Osteocyte (in vitro differentiated cells): ENCODE results near the gene BRD3. TPM values are rescaled to one million over a fixed set of nuclear protein-coding genes. Genes with fewer than 3 reads are reported as not detected.

Source experiments
- DNase-seq: peaks from one replicate; pipeline ENCODE4 v3.0.0; 2021; ENCODE audit warnings: mixed read lengths; ENCODE audit not compliant: unreplicated experiment; ENCODE audit errors: extremely low spot score
- H3K27ac Mint-ChIP-seq: one replicate; pipeline ENCODE4 v1.8.0; 2021; ENCODE audit warnings: mild to moderate bottlenecking, mixed read lengths; ENCODE audit not compliant: unreplicated experiment
- H3K27me3 Mint-ChIP-seq: one replicate; pipeline ENCODE4 v1.8.0; 2021; ENCODE audit warnings: mixed read lengths; ENCODE audit not compliant: unreplicated experiment
- H3K36me3 Mint-ChIP-seq: one replicate; pipeline ENCODE4 v1.8.0; 2021; ENCODE audit warnings: mixed read lengths; ENCODE audit not compliant: unreplicated experiment
- H3K4me1 Mint-ChIP-seq: one replicate; pipeline ENCODE4 v1.8.0; 2021; ENCODE audit warnings: mixed read lengths; ENCODE audit not compliant: unreplicated experiment
- H3K4me3 Mint-ChIP-seq: one replicate; pipeline ENCODE4 v1.8.0; 2021; ENCODE audit warnings: mild to moderate bottlenecking, moderate library complexity, mixed read lengths; ENCODE audit not compliant: unreplicated experiment
- H3K9me3 Mint-ChIP-seq: one replicate; pipeline ENCODE4 v1.8.0; 2021; ENCODE audit warnings: mixed read lengths; ENCODE audit not compliant: unreplicated experiment
- CTCF ChIP-seq: fragments of 200-600 bp; sonication (generic); IDR thresholded peaks from 2 replicates; pipeline ENCODE4 v1.5.0; 2021; ENCODE audit warnings: antibody characterized with exemption, mild to moderate bottlenecking, moderate library complexity
- total RNA-seq: library from RNA; stranded (reverse); gene quantifications from 2 replicates; pipeline ENCODE4 v1.2.1, GENCODE V29; 2021

Gene BRD3
- total RNA-seq, 1 donor from 2014 or later = 56.2 TPM

DNA sequence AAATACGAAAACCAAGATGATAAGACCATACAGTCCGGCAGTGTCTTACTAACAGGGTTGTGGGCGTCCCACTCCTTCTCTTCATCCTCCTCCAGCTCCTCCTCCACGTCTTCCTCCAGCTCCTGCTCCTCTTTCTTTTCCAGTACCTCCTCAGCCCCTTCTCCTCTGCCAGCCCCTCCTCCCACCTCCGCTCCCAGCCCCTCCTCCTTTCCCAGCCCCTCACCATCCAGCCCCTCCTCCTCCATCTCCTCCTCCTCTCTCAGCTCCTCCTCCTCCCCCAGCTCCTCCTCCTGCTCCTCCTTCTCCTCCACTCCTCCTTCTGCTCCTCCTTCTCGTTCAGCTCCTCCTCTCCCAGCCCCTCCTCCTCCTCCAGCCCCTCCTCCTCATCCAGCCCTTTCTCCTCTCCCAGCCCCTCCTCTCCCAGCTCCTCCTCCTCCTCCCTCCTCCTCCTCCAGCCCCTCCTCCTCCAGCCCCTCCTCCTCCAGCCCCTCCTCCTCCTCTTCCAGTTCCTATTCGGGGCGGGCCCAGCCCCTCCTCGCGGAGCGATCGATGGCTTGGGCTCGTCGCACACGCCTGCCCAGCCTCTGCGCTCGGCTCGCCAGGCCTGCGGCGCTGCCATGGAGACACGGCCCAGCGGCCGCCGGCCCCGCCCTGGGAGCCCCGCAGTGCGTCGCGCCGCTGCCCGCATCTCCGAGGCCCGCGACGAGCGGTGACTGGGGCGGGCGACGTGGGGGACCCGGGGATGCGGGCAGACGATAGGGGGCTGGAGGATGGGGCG is 42.8 kb downstream of the BRD3 start, which contains the start of gene BRD3OS:
Gene BRD3OS, plus strand, starts transcription at position 654 of the 778 bp plus-strand sequence. CDS start 1,267 bp downstream, outside the sequence.
- DNase-seq = peak; percentile 99
- no peaks in the 10 kb centered on the region for H3K9me3 Mint-ChIP-seq
- H3K4me1 Mint-ChIP-seq = peaks cover 10% of the 10 kb centered on the region
- H3K27me3 Mint-ChIP-seq = no peaks in the 10 kb centered on the region
- peak within 1 kb of the TSS; percentile 75 for H3K4me3 Mint-ChIP-seq
- H3K27ac Mint-ChIP-seq = peak within 1 kb of the TSS; percentile 29
- TF ChIP-seq CTCF = no peak
- H3K36me3 Mint-ChIP-seq = peaks cover 7% of the 10 kb centered on the region

DNA sequence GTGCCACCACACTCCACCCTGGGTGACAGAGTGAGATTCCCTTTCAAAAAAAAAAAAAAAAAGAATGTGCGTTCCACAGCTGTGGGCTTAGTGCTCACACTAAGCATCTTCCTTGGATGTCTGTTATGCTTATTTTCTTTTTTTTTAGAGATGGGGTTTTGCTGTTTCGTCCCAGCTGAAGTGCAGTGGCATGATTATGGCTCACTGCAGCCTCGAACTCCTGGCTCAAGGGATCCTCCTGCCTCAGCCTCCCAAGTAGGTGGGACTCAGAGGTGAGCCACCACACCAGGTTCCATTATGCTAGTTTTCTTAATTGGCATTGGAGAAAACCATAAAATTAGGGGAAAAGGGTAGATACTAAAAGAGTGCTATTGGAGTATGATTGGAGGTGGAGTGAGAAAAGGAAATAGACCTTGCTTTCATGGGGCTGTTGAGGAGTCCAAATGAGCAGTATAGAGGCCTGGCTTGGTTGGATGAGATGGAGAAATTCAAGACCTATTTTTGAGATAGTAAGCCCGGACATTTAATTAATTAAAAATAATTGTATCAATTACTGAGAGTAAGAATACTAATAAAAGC is 43.5 kb downstream of the BRD3 start:
- Mint-ChIP-seq H3K27me3 (no peaks in the 10 kb centered on the region), H3K36me3 (peaks cover 7% of the 10 kb centered on the region), H3K4me1 (peaks cover 10% of the 10 kb centered on the region), H3K9me3 (no peaks in the 10 kb centered on the region), H3K4me3 (peak overlapping the region; percentile 75), H3K27ac (peak overlapping the region; percentile 29)
- DNase-seq = no peak
- TF ChIP-seq CTCF = no peak

- Mint-ChIP-seq H3K36me3 (no peaks in the 10 kb centered on the region), H3K4me1 (no peaks in the 10 kb centered on the region), H3K27ac (no peak overlapping the region), H3K9me3 (no peaks in the 10 kb centered on the region), H3K4me3 (no peak overlapping the region), H3K27me3 (no peaks in the 10 kb centered on the region)
- DNase-seq = no peak
- no peak for TF ChIP-seq CTCF
Observed at GRCh38 chr9:134014946-134015345, 52.9 kb downstream of the BRD3 start.

GRCh38 chr9:134011401-134011800 is 56.4 kb downstream of the BRD3 start:
- no peak for DNase-seq
- Mint-ChIP-seq H3K27ac (no peak overlapping the region), H3K36me3 (no peaks in the 10 kb centered on the region), H3K9me3 (no peaks in the 10 kb centered on the region), H3K4me1 (peaks cover 7% of the 10 kb centered on the region), H3K27me3 (peaks cover 3% of the 10 kb centered on the region), H3K4me3 (no peak overlapping the region)
- no peak for TF ChIP-seq CTCF
